Measurements from ENCODE around the gene COQ8A. TPM values are rescaled to one million over a fixed set of nuclear protein-coding genes. Genes with fewer than 3 reads are reported as not detected.
"Not testable (repeated sequence)": the region's sequence is repeated elsewhere in the genome, so short reads cannot be mapped to it uniquely, and the experiment has no call there.

COQ8A gene
- total RNA-seq, 1 donor from 2014 or later: 438 TPM

DNA sequence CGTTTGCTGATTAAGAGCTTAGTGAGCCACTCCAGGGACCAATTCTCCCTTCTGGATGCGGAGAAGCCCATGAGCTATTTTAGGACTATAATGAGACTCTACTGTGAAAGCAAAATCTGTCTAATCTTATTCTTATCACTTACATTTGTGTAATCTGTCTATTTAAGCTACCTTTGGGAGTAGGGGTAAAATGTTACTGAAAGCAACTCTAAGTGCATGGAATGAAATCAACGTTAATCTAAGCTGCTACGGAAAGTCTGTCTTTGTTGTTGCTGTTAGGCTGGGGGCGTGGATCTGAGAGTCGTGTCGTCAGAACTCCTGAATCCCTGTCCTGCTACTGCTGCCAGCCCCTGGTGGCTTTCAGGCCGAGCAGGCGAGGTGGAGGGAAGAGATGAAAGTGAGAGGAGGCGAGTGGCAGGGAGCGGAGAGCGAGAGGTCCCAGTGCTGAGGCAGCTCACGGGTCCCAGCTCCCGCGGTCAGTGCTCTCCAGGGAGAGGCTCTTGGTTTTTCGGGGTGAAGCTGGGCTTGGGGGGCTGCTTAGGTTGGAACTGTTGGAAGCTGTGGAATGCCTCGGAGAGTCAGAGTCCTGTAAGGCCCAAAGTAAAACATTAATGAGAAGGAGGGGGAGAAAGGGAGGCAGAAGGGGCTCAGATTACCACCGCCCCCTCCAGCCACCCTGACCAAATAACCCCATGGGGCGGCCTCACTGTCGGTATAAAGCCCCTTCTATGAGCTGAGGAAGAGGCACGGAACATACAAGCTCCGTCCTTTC lies 53.9 kb downstream of the COQ8A start:
- intact Hi-C loops (cut with micrococcal nuclease): no loop called here
- peak; percentile 70 for ATAC-seq
- DNase-seq: peak; percentile 47

DNA sequence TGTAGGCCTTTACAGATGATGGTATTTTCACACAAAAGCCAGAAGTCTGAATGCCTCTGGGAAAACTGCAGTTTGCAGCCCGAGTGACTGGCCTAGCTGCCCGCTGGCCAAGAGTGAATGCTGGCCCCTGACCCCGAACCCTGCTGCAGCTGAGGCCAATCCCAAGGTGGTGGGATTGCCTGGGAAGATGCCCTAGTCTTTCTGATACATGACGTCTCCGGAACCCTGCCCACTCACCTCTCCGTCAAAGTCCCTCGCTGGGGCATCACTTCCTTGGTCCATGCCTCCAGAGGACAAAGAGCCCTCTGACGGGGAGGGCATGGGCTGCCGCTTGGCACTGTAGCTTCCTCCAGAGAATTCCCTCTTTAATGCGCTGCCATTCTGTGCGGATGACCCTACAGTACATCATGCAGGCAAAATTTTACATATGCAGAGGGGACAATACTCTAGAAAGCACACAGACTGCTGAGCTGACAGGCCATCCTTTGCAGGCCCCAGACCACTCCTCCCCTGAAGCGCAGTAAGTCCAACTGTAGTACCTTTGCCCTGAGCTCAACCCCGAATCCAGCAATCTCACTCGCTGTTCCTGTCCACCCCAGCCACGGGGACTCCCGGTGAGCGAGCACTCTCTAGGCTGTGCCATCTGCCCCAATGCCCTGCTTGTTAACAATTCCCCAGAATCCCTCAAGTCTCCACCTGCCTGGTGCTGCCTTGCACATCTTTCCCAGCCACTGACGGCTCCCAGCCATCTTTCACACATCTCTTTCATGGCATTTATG lies 54.7 kb downstream of the COQ8A start:
- ATAC-seq (no peak), DNase-seq (no peak)
- intact Hi-C loops (cut with micrococcal nuclease): no loop called here

DNA sequence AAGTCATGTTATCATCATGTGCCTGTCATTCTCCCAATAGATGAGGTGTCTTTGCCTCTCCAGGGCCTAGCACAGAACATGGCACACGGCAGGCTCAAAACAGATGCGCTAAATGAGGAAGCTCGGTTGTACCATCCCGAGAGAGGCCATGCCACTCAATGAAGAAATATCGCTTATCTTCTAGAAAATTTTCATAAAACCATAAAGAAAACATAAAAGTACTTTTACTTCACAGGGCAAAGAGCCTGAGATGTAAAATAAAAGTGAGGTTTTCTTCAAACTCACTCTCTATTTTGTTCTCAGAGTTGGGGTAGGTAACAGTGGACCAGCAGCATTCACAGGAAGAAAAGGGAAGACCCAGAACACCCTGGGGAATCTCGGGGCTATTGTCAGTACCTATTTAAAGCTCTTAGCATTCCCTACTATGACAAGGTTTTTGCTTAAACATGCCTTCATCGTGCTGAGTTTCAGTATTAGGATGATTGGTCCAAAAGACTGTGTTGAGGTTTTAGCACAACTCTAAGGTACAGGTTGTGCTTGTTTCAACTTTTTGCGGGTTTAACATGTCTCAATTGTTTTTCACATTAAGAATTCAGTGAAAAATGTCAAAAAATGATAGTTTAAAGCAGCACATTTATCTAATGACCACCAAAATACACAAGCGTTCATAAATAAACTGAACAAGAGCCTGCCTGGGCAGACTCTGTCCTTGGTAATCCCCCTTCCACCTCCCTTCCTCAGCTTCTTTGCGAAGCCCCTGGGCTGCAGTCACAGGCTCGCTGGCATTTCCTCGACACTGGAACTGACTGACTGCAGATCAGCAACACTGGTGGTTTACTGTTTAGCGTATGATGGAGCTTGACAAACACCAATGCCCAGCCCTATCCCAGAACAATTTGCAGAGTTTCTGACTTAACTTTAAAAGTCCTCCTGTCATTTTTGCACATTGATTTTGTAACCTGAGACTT lies 55.6 kb downstream of the COQ8A start:
- intact Hi-C loops (cut with micrococcal nuclease): no loop called here
- DNase-seq: no peak
- no peak for ATAC-seq

GRCh38 chr1:226999579-226999978 lies 59.5 kb downstream of the COQ8A start:
- ATAC-seq; DNase-seq; intact Hi-C loops (cut with micrococcal nuclease): not testable (repeated sequence)

- ATAC-seq: peak; percentile 11
- intact Hi-C loops (cut with micrococcal nuclease): no loop called here
- no peak for DNase-seq
Measured at GRCh38 chr1:227002531-227003049, 62.5 kb downstream of the COQ8A start.

DNA sequence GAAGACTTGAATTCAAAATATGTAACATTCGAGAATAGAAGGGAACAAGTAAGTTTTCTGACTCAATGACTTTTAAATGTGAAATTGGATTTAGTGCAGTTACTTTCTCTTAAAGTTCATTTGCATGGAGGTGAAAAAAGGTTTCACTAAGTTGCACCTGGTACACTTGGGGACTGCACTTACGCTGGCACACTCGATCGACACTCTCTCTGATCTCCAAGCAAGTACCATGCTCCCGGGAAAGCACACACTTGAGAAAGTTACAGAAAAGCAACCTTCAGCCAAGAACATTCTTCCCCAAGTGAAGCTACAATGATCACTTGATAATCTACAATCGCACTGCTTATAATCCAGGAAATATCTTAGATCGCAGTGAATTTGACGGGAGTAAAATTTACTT lies 63.1 kb downstream of the COQ8A start:
- intact Hi-C loops (cut with micrococcal nuclease): no loop called here
- DNase-seq: no peak
- ATAC-seq: no peak

DNA sequence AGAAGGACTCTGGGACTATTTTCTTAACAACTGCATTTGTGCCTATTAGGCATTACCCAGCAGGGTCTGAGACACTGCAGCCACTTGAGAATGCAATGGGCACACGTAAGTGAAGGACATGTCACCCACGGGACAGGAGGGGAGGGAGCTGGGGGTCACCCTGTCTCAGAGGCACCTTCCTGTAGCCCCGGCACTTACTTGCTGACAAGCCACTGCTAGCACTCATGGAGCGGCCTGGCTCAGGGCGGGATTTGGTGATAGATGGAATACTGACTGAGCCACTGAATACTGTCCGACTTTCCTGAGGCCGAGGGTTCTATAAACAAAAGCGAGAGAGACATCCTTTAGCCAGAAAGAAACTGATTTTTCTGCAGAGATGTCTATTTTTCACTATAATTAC lies 64.7 kb downstream of the COQ8A start:
- intact Hi-C loops (cut with micrococcal nuclease): no loop called here
- no peak for DNase-seq
- no peak for ATAC-seq

GRCh38 chr1:227006226-227006796 lies 66.2 kb downstream of the COQ8A start:
- ATAC-seq (no peak), DNase-seq (no peak)
- intact Hi-C loops (cut with micrococcal nuclease): no loop called here

- DNase-seq: no peak
- ATAC-seq: no peak
- intact Hi-C loops (cut with micrococcal nuclease): no loop called here
Measured at GRCh38 chr1:227009937-227010336, 69.8 kb downstream of the COQ8A start.

- intact Hi-C loops (cut with micrococcal nuclease): no loop called here
Measured at GRCh38 chr1:227010645-227011044, 70.6 kb downstream of the COQ8A start.

GRCh38 chr1:227016990-227017389 lies 76.9 kb downstream of the COQ8A start:
- no peak for ATAC-seq
- intact Hi-C loops (cut with micrococcal nuclease): no loop called here
- no peak for DNase-seq

More at GRCh38 chr1:227010645-227011044, 70.6 kb downstream of the COQ8A start:
- DNase-seq: no peak
- ATAC-seq: no peak

- intact Hi-C loops (cut with micrococcal nuclease): no loop called here
- DNase-seq (no peak), ATAC-seq (no peak)
Measured at GRCh38 chr1:227032396-227032795, 92.3 kb downstream of the COQ8A start.

DNA sequence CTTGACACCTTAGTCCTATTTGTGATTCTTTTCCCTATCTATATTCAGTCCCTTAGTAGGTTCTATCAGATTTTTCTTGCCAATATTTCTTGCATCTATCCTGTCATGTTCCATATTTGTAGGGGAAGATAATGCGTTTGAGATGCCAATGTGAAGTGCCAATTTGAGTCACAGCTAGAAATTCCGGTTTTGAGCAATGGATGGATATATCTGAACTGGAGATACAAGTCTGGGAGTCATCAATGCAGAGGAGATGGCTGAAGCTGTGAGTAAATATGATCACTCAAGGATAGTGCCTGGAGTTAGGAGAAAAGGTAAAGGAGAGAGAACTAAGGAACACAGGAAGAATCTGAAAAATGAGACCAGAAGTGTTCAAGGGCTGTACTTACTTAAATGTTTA lies 93.8 kb downstream of the COQ8A start:
- ATAC-seq (no peak), DNase-seq (no peak)
- intact Hi-C loops (cut with micrococcal nuclease): no loop called here

DNA sequence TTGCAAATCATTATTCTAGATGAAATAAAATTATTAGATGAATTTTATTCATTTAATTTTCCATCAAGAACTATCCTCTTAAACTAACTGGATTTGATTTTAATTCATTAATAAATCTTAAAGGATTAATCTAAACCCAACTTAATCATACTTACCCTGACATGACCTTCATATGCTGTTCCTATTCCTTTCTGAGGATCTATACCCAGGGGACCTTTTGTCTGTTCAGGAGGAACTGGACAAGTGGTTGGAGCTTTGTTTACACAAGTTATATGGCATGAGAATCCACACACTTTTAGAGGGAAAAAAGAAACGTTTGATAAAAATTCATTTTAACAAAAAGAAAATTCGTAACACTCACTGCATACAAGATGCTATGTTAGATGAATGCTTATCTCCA lies 95.2 kb downstream of the COQ8A start:
- DNase-seq: no peak
- intact Hi-C loops (cut with micrococcal nuclease): no loop called here
- no peak for ATAC-seq

DNA sequence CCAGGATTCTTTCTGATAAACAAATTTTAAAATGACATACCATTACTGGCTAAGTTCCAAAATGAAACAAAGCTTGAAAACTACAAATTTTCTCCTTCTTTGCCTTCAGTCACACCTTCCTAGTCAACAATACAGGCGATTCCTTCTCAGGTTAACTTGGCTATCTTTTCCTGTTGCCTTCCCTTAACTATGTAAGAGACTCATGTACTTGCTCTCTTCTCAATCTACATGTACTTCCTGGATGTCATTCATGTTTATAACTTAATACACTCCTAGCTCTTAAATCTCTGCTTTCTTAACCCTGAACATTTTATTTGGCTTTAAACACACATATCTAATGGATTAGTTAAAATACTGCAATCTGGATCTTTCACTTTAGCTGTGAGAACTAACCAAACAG lies 97.0 kb downstream of the COQ8A start:
- intact Hi-C loops (cut with micrococcal nuclease): no loop called here
- ATAC-seq: no peak
- no peak for DNase-seq
